PC-9 (cell line): ENCODE data around the gene EEF2K. TPM values are rescaled to one million over a fixed set of nuclear protein-coding genes. Genes with fewer than 3 reads are reported as not detected.

Experiments used
- BruUV-seq: library from RNA; stranded (reverse); fragments of 400-500 nt; replicated peaks from 2 replicates; lab custom pipeline; 2021; lab: Mats Ljungman, UMichigan
- CTCF ChIA-PET: fragments of 300-600 bp; sonication (Branson Sonifier 250); formaldehyde crosslinking; loops from one replicate; lab custom pipeline; 2022; ENCODE audit warnings: antibody characterized with exemption; lab: Charles Lee
- POLR2A ChIA-PET: fragments of 300-600 bp; sonication (Branson Sonifier 250); formaldehyde crosslinking; loops from one replicate; lab custom pipeline; 2022; ENCODE audit warnings: antibody characterized with exemption; ENCODE audit not compliant: unreplicated experiment; lab: Charles Lee
- DNase-seq, 2 experiments: peaks; one replicate each; pipeline versions ENCODE4 v3.0.0 to v3.0.0-alpha.2; 2015 to 2022; ENCODE audit warnings: mixed read lengths in 1 of 2
- H2AFZ ChIP-seq: fragments of 200-600 bp; sonication (generic); 2 replicates; pipeline ENCODE4 v1.8.1; 2017; ENCODE audit warnings: antibody characterized with exemption
- H3F3A ChIP-seq: fragments of 200-600 bp; sonication (generic); 2 replicates; pipeline ENCODE4 v1.8.1; 2017; ENCODE audit warnings: antibody characterized with exemption, mild to moderate bottlenecking, low read depth; ENCODE audit not compliant: insufficient read depth
- H3K27ac ChIP-seq: fragments of 200-600 bp; sonication (generic); 2 replicates; pipeline ENCODE4 v1.6.1; 2016; ENCODE audit warnings: mixed run types
- H3K27me3 ChIP-seq: fragments of 200-600 bp; sonication (generic); 2 replicates; pipeline ENCODE4 v1.6.1; 2016; ENCODE audit warnings: low read depth, mixed run types; ENCODE audit not compliant: insufficient read depth
- H3K36me3 ChIP-seq: fragments of 200-600 bp; sonication (generic); 2 replicates; pipeline ENCODE4 v1.6.1; 2016; ENCODE audit warnings: low read depth, mixed run types
- H3K4me1 ChIP-seq: fragments of 200-600 bp; sonication (generic); replicated peaks from 2 replicates; pipeline ENCODE4 v1.6.1; 2016; ENCODE audit warnings: mixed run types; ENCODE audit not compliant: insufficient read depth
- H3K4me2 ChIP-seq: fragments of 200-600 bp; sonication (generic); 2 replicates; pipeline ENCODE4 v1.6.1; 2017; ENCODE audit warnings: mixed run types
- H3K4me3 ChIP-seq: fragments of 200-600 bp; sonication (generic); 2 replicates; pipeline ENCODE4 v1.6.1; 2016; ENCODE audit warnings: mixed run types
- H3K79me2 ChIP-seq: fragments of 200-600 bp; sonication (generic); 2 replicates; pipeline ENCODE4 v1.6.1; 2017; ENCODE audit warnings: low read depth, mixed run types
- H3K9me2 ChIP-seq: fragments of 200-600 bp; sonication (generic); 2 replicates; pipeline ENCODE4 v1.8.1; 2017; ENCODE audit warnings: mild to moderate bottlenecking; ENCODE audit not compliant: insufficient read depth
- H3K9me3 ChIP-seq: fragments of 200-600 bp; sonication (generic); 2 replicates; pipeline ENCODE4 v1.8.1; 2016; ENCODE audit warnings: low read depth; ENCODE audit not compliant: insufficient read depth
- H4K20me1 ChIP-seq: fragments of 200-600 bp; sonication (generic); 2 replicates; pipeline ENCODE4 v1.8.1; 2017; ENCODE audit not compliant: insufficient read depth
- CTCF ChIP-seq: fragments of 200-600 bp; sonication (generic); conservative IDR thresholded peaks from 2 replicates; pipeline ENCODE4 v1.6.1; 2017; ENCODE audit warnings: mixed run types, antibody characterized with exemption, mild to moderate bottlenecking, moderate library complexity
- EZH2 ChIP-seq: fragments of 200-600 bp; sonication (generic); IDR thresholded peaks from 2 replicates; pipeline ENCODE4 v1.8.0; 2017; ENCODE audit warnings: antibody characterized with exemption, low read depth
- intact Hi-C: fragments of 100-400 bp; cut with micrococcal nuclease; formaldehyde crosslinking; loops from one replicate; pipeline ENCODE4 v1.10.0; 2022; ENCODE audit not compliant: unreplicated experiment
- total RNA-seq: library from RNA; stranded (reverse); gene quantifications from 2 replicates; pipeline ENCODE4 v1.2.3, GENCODE V29; 2021

The EEF2K gene
- total RNA-seq, 1 experiment from 2014 or later, result 29.8 TPM

DNA sequence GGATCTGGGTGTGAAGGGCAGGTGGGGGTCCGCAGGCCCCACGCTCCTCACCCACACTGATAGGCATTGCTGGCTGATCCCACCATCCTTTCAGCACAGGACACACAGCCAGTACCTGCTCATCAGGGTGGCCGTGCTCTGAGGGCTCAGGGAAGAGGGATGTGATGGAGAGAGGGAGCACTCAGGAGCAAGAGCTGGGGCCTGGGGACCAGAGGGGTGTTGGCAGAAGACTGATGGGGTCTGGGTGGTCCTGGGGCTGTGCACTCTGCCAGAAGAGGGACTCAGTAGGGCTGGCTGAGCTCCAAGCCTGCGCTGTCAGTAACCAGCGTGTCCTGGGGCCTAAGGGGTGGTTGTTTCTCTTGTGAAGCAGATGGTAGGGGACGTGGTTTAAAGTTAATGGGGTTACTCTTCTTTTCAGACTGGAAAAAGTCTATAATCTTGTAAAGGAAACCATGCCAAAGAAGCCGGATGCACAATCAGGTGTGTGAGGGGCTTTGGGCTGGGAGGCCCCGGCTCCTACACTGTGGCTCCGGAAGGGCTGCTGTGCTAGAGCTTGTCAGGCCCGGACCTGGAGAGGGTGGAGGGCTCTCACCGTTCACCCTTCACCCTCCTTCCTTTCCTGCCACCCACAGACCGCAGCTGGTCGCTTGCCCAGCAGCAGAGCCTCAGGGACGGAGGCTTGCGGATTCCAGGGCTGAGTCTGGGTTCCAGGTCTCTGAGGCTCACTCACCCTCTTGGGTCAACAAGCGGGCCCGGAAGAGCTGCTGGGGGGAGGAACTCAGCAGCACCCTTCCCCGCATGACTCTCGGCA is 118.9 kb downstream of the EEF2K start:
- H2AFZ ChIP-seq, result no peak overlapping the region
- no peak for DNase-seq
- no peak overlapping the region for H3K4me2 ChIP-seq
- H3K4me3 ChIP-seq, result no peak overlapping the region
- no peaks in the 10 kb centered on the region for H3K27me3 ChIP-seq
- BruUV-seq, result no TSS peak
- H3K27ac ChIP-seq, result no peak overlapping the region
- ChIA-PET CTCF (interaction anchor here (0.5 to 0.6 kb wide), 2 partner anchors 11 to 80 kb away, joined by 3 read pairs; no protein-coding TSS in a partner anchor), POLR2A (interaction anchor here (0.6 kb wide), 1 partner anchor 97 kb away, joined by 21 read pairs; no protein-coding TSS in a partner anchor)
- peaks cover 25% of the 10 kb centered on the region for H4K20me1 ChIP-seq
- H3K4me1 ChIP-seq, result no peaks in the 10 kb centered on the region
- H3F3A ChIP-seq, result peaks cover 13% of the 10 kb centered on the region; the same call in 1 of the 2 replicates
- H3K9me2 ChIP-seq, result no peaks in the 10 kb centered on the region
- H3K79me2 ChIP-seq, result no peaks in the 10 kb centered on the region; the same call in 1 of the 2 replicates
- intact Hi-C loops, result loop anchor here (5.0 kb wide), 2 partner anchors 768 to 1023 kb away; no protein-coding TSS in a partner anchor
- no peaks in the 10 kb centered on the region for H3K36me3 ChIP-seq
- no peaks in the 10 kb centered on the region for H3K9me3 ChIP-seq
- no peak for TF ChIP-seq EZH2
- no peak for TF ChIP-seq CTCF

- BruUV-seq, result no TSS peak
- intact Hi-C loops, result no loop called here
- Histone ChIP-seq H3K27me3 (no peaks in the 10 kb centered on the region), H3K9me2 (no peaks in the 10 kb centered on the region), H3K27ac (no peak overlapping the region), H3K79me2 (no peaks in the 10 kb centered on the region; the same call in 1 of the 2 replicates), H3F3A (peaks cover 13% of the 10 kb centered on the region; the same call in 1 of the 2 replicates), H3K36me3 (no peaks in the 10 kb centered on the region), H3K4me3 (no peak overlapping the region), H4K20me1 (peaks cover 26% of the 10 kb centered on the region), H2AFZ (no peak overlapping the region), H3K9me3 (no peaks in the 10 kb centered on the region), H3K4me2 (no peak overlapping the region), H3K4me1 (no peaks in the 10 kb centered on the region)
- ChIA-PET CTCF (interaction anchor here (0.5 kb wide), 1 partner anchor 80 kb away, joined by 3 read pairs; no protein-coding TSS in a partner anchor), POLR2A (interaction anchor here (0.6 kb wide), 1 partner anchor 98 kb away, joined by 21 read pairs; no protein-coding TSS in a partner anchor)
- DNase-seq, result no peak
- TF ChIP-seq CTCF (no peak), EZH2 (no peak)
Measured at GRCh38 chr16:22325598-22326368, 119.7 kb downstream of the EEF2K start.

DNA sequence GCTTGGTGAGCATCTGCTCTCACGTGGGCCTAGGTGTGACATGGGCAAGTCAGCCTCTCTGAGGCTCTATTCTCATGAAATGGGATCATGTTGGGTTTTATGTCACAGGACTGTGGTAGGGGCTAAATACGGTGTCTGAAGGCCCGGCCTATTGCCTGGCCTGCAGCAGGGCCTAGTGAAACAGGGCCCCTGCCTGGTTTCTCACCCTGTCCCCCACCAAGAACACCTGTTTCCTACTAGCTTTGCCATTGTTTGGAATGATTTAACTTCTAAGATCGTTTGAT is 120.2 kb downstream of the EEF2K start:
- TF ChIP-seq EZH2 (no peak), CTCF (no peak)
- ChIA-PET CTCF (interaction anchor here (0.9 kb wide), 1 partner anchor 71 kb away, joined by 3 read pairs; no protein-coding TSS in a partner anchor), POLR2A (no interaction called here)

More for the DNA sequence above, 120.2 kb downstream of the EEF2K start:
- no peaks in the 10 kb centered on the region for H3K27me3 ChIP-seq
- peaks cover 18% of the 10 kb centered on the region; the same call in 1 of the 2 replicates for H3F3A ChIP-seq
- no peaks in the 10 kb centered on the region for H3K9me3 ChIP-seq
- BruUV-seq, result no TSS peak
- H3K79me2 ChIP-seq, result no peaks in the 10 kb centered on the region; the same call in 1 of the 2 replicates
- no peaks in the 10 kb centered on the region for H3K9me2 ChIP-seq
- peaks cover 3% of the 10 kb centered on the region for H3K36me3 ChIP-seq
- DNase-seq, result no peak
- no peak overlapping the region for H3K4me2 ChIP-seq
- H2AFZ ChIP-seq, result no peak overlapping the region
- peaks cover 25% of the 10 kb centered on the region for H4K20me1 ChIP-seq
- no peak overlapping the region for H3K4me3 ChIP-seq
- no peaks in the 10 kb centered on the region for H3K4me1 ChIP-seq
- H3K27ac ChIP-seq, result no peak overlapping the region
- intact Hi-C loops, result no loop called here
